CD14-positive monocyte (primary cell): ENCODE results near the gene PAX9. TPM values are rescaled to one million over a fixed set of nuclear protein-coding genes. Genes with fewer than 3 reads are reported as not detected.

ENCODE experiments used
- DNase-seq, 3 donors: peaks; one replicate each; pipeline ENCODE4 v3.0.0-alpha.2; 2011 to 2022
- H2AFZ ChIP-seq: 2 replicates; pipeline ENCODE4 v1.6.0; 2012; ENCODE audit warnings: mild to moderate bottlenecking, low read depth, low read length, inconsistent platforms; ENCODE audit not compliant: insufficient read depth, poor library complexity, severe bottlenecking
- H3K27ac ChIP-seq, 2 donors: 1 replicate in 1 of 2; 2 replicates in 1 of 2; pipeline ENCODE4 v1.5.1; 2012 to 2013; ENCODE audit warnings: low read length in 2 of 2, control low read depth in 1 of 2, inconsistent platforms in 1 of 2, low read depth in 1 of 2, mild to moderate bottlenecking in 1 of 2
- H3K27me3 ChIP-seq, 2 donors: one replicate each; pipeline versions ENCODE4 v1.6.0 to v1.6.1; 2011 to 2013; ENCODE audit warnings: low read length in 2 of 2; ENCODE audit not compliant: control insufficient read depth in 2 of 2, insufficient read depth in 2 of 2
- H3K36me3 ChIP-seq, 2 donors: replicated peaks in 1 of 2; 1 replicate in 1 of 2; 2 replicates in 1 of 2; pipeline versions ENCODE4 v1.5.1 to v1.6.1; 2012 to 2013; ENCODE audit warnings: low read length in 2 of 2, control low read depth in 1 of 2, inconsistent platforms in 1 of 2, mild to moderate bottlenecking in 1 of 2; ENCODE audit not compliant: insufficient read depth in 2 of 2, control insufficient read depth in 1 of 2
- H3K4me1 ChIP-seq, 2 donors: 1 replicate in 1 of 2; 2 replicates in 1 of 2; pipeline versions ENCODE4 v1.5.1 to v1.6.1; 2012 to 2013; ENCODE audit warnings: low read length in 2 of 2, control low read depth in 1 of 2, inconsistent platforms in 1 of 2, mild to moderate bottlenecking in 1 of 2, moderate library complexity in 1 of 2; ENCODE audit not compliant: insufficient read depth in 2 of 2, control insufficient read depth in 1 of 2
- H3K4me2 ChIP-seq: replicated peaks from 2 replicates; pipeline ENCODE3; 2012; ENCODE audit warnings: low read length, moderate library complexity, mild to moderate bottlenecking; ENCODE audit not compliant: poor library complexity, severe bottlenecking; ENCODE audit errors: extremely low read depth
- H3K4me3 ChIP-seq, 3 experiments: fragments of 200-600 bp in 1 of 3; sonication (generic) in 1 of 3; replicated peaks in 1 of 3; 1 replicate in 2 of 3; 2 replicates in 1 of 3; pipeline ENCODE4 v1.5.1; 2011 to 2013; ENCODE audit warnings: low read length in 3 of 3, mild to moderate bottlenecking in 3 of 3, control low read depth in 2 of 3, low read depth in 2 of 3, inconsistent platforms in 1 of 3, moderate library complexity in 1 of 3
- H3K79me2 ChIP-seq: 2 replicates; pipeline ENCODE4 v1.6.0; 2012; ENCODE audit warnings: mild to moderate bottlenecking, control low read depth, inconsistent platforms, low read length, moderate library complexity; ENCODE audit not compliant: insufficient read depth
- H3K9ac ChIP-seq: 2 replicates; pipeline ENCODE4 v1.6.0; 2017; ENCODE audit warnings: low read length, mild to moderate bottlenecking; ENCODE audit not compliant: insufficient read depth, poor library complexity, severe bottlenecking
- H3K9me3 ChIP-seq, 2 donors: replicated peaks in 1 of 2; 1 replicate in 1 of 2; 2 replicates in 1 of 2; pipeline versions ENCODE4 v1.5.1 to v1.6.1; 2012 to 2013; ENCODE audit warnings: low read length in 2 of 2, control low read depth in 1 of 2; ENCODE audit not compliant: control insufficient read depth in 1 of 2, insufficient read depth in 1 of 2
- H4K20me1 ChIP-seq: 2 replicates; pipeline ENCODE4 v1.6.0; 2012; ENCODE audit warnings: mild to moderate bottlenecking, low read length, control low read depth, moderate library complexity; ENCODE audit not compliant: insufficient read depth
- H3K27ac Mint-ChIP-seq, 7 donors: one replicate each; pipeline ENCODE4 v1.8.0; 2020; ENCODE audit warnings: mild to moderate bottlenecking in 7 of 7, mixed read lengths in 7 of 7, moderate library complexity in 6 of 7, inconsistent platforms in 2 of 7
- H3K27me3 Mint-ChIP-seq, 3 donors: one replicate each; pipeline ENCODE4 v1.8.0; 2021 to 2022; ENCODE audit warnings: low read depth in 3 of 3, mild to moderate bottlenecking in 3 of 3, mixed read lengths in 3 of 3, moderate library complexity in 3 of 3, inconsistent platforms in 1 of 3
- H3K36me3 Mint-ChIP-seq, 2 donors: one replicate each; pipeline ENCODE4 v1.8.0; 2020; ENCODE audit warnings: mixed read lengths in 2 of 2, inconsistent platforms in 1 of 2, mild to moderate bottlenecking in 1 of 2
- H3K4me1 Mint-ChIP-seq: one replicate; pipeline ENCODE4 v1.8.0; 2020; ENCODE audit warnings: mild to moderate bottlenecking, mixed read lengths
- H3K4me3 Mint-ChIP-seq, 2 donors: one replicate each; pipeline ENCODE4 v1.8.0; 2020; ENCODE audit warnings: mild to moderate bottlenecking in 2 of 2, mixed read lengths in 2 of 2, moderate library complexity in 1 of 2
- H3K9me3 Mint-ChIP-seq, 7 donors: one replicate each; pipeline ENCODE4 v1.8.0; 2020 to 2022; ENCODE audit warnings: mixed read lengths in 7 of 7, mild to moderate bottlenecking in 6 of 7, moderate library complexity in 6 of 7, inconsistent platforms in 2 of 7
- CTCF ChIP-seq: fragments of 200-600 bp; IDR thresholded peaks from one replicate; pipeline ENCODE4 v1.8.0; 2022; ENCODE audit warnings: antibody characterized with exemption, mild to moderate bottlenecking
- WGBS: methylation state at CpG from one replicate; pipeline ENCODE4 v1.1.5; 2013; ENCODE audit warnings: missing lambda C conversion rate; ENCODE audit not compliant: insufficient coverage; 5-methylcytosine and 5-hydroxymethylcytosine counted together
- intact Hi-C, 2 donors: fragments of 100-400 bp; cut with micrococcal nuclease; formaldehyde crosslinking; loops; one replicate each; pipeline versions ENCODE4 v1.15.0 to v1.15.1; 2023
- polyA plus RNA-seq, 3 donors: library from polyadenylated mRNA; depleted of rRNA in 1 of 3; unstranded in 2 of 3; stranded (reverse) in 1 of 3; fragments of 300-500 nt in 2 of 3; fragments of >200 nt in 1 of 3; fragmentation: Illumina TruSeq in 2 of 3; gene quantifications; 1 replicate in 2 of 3; 2 replicates in 1 of 3; pipeline ENCODE4 v1.2.3, GENCODE V29; 2012 to 2021

Gene PAX9
- polyA plus RNA-seq, 3 donors = not detected

GRCh38 chr14:36713960-36714703 lies 52.5 kb downstream of the PAX9 start:
- TF ChIP-seq CTCF = no peak

GRCh38 chr14:36716614-36717184 lies 55.0 kb downstream of the PAX9 start:
- H3K4me2 ChIP-seq = no peak overlapping the region
- H4K20me1 ChIP-seq = no peaks in the 10 kb centered on the region
- Mint-ChIP-seq H3K36me3 (no peaks in the 10 kb centered on the region), H3K9me3 (peaks cover 0 to 4% (median 1%) of the 10 kb centered on the region in 7 donors), H3K4me3 (no peak overlapping the region), H3K27me3 (peaks cover 0 to 2% (median 2%) of the 10 kb centered on the region in 3 donors), H3K27ac (no peak overlapping the region), H3K4me1 (no peaks in the 10 kb centered on the region)
- no peaks in the 10 kb centered on the region for H3K79me2 ChIP-seq
- H3K4me3 ChIP-seq = no peak overlapping the region
- H2AFZ ChIP-seq = no peak overlapping the region
- no peaks in the 10 kb centered on the region for H3K36me3 ChIP-seq
- no peaks in the 10 kb centered on the region for H3K9me3 ChIP-seq
- H3K9ac ChIP-seq = no peak overlapping the region
- intact Hi-C loops = no loop called here
- WGBS = 90% methylated on average over 7 of the region's 7 CpGs
- no peaks in the 10 kb centered on the region for H3K27me3 ChIP-seq
- H3K27ac ChIP-seq = no peak overlapping the region
- DNase-seq = no peak
- no peak for TF ChIP-seq CTCF
- H3K4me1 ChIP-seq = no peaks in the 10 kb centered on the region

More at GRCh38 chr14:36713960-36714703, 52.5 kb downstream of the PAX9 start:
- WGBS = no CpG with 5 or more reads among the region's 4 CpGs
- H3K4me3 ChIP-seq = no peak overlapping the region
- Mint-ChIP-seq H3K4me1 (no peaks in the 10 kb centered on the region), H3K36me3 (no peaks in the 10 kb centered on the region), H3K27me3 (peaks cover 1 to 2% (median 2%) of the 10 kb centered on the region in 3 donors), H3K4me3 (no peak overlapping the region), H3K9me3 (peaks cover 0 to 3% (median 1%) of the 10 kb centered on the region in 7 donors), H3K27ac (no peak overlapping the region)
- no peak overlapping the region for H3K27ac ChIP-seq
- no peaks in the 10 kb centered on the region for H4K20me1 ChIP-seq
- H3K36me3 ChIP-seq = no peaks in the 10 kb centered on the region
- no peaks in the 10 kb centered on the region for H3K79me2 ChIP-seq
- no peak overlapping the region for H3K4me2 ChIP-seq
- no peaks in the 10 kb centered on the region for H3K27me3 ChIP-seq
- no peak overlapping the region for H2AFZ ChIP-seq
- H3K9me3 ChIP-seq = no peaks in the 10 kb centered on the region
- H3K4me1 ChIP-seq = no peaks in the 10 kb centered on the region
- intact Hi-C loops = no loop called here
- DNase-seq = no peak
- H3K9ac ChIP-seq = no peak overlapping the region
